ENCODE measurements around the gene TRIM51. TPM values are rescaled to one million over a fixed set of nuclear protein-coding genes. Genes with fewer than 3 reads are reported as not detected.
"Not testable (repeated sequence)": the region's sequence is repeated elsewhere in the genome, so short reads cannot be mapped to it uniquely, and the experiment has no call there.

TRIM51 gene
- total RNA-seq = not detected
- not detected for polyA plus RNA-seq
- long read RNA-seq, donor 1 = 0 reads
- long read RNA-seq, donor 2 = 0 reads
- long read RNA-seq, donor 3 = 0 reads
- long read RNA-seq, donor 4 = 0 reads

- H3K27me3 ChIP-seq (ENCODE audit: control insufficient read depth, insufficient read depth); H3K9me3 ChIP-seq (ENCODE audit: control insufficient read depth, low read length); H3K4me3 ChIP-seq (ENCODE audit: low read length); DNase-seq; ATAC-seq; H3K27ac ChIP-seq (ENCODE audit: low read length); H3K4me1 ChIP-seq (ENCODE audit: control insufficient read depth, insufficient read depth, low read length); intact Hi-C loops (cut with DNase I): not testable (repeated sequence)
- 71% methylated on average over 1 of the region's 1 CpG for WGBS
Measured at GRCh38 chr11:55882997-55883396, at the start of gene TRIM51. TRIM51 (plus strand) TSS chr11:55883297; CDS start chr11:55885429, 2,132 bp downstream.

DNA sequence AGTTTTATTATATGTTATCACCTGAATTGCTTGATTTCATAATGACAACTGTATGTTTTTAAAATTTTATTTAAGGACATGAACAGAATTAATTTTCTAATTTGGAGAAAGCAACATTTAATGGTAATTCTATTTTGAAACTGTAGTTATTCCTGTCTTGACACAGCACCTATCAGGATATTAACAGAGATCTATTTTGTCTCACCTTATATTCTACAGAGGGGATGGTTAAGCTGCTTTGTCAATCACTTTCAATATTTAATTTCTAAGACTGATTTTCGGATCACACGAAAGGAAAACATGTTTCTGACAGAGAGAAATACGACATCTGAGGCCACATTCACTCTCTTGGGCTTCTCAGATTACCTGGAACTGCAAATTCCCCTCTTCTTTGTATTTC, 44.6 kb upstream of the TRIM51 start, which contains the start of gene OR5D16:
Gene OR5D16 (plus strand): TSS at position 301 of the 400 bp plus-strand sequence. CDS start 0 bp downstream, at position 301.
- Histone ChIP-seq H3K27ac (ENCODE audit: low read length) (no peak within 1 kb of the TSS), H3K27me3 (ENCODE audit: control insufficient read depth, insufficient read depth) (no peaks in the 10 kb centered on the region), H3K9me3 (ENCODE audit: control insufficient read depth, low read length) (no peaks in the 10 kb centered on the region), H3K4me1 (ENCODE audit: control insufficient read depth, insufficient read depth, low read length) (no peaks in the 10 kb centered on the region), H3K4me3 (ENCODE audit: low read length) (no peak within 1 kb of the TSS)
- intact Hi-C loops (cut with DNase I) = no loop called here
- DNase-seq = no peak
- 29% methylated on average over 3 of the region's 3 CpGs for WGBS
- no peak for ATAC-seq

DNA sequence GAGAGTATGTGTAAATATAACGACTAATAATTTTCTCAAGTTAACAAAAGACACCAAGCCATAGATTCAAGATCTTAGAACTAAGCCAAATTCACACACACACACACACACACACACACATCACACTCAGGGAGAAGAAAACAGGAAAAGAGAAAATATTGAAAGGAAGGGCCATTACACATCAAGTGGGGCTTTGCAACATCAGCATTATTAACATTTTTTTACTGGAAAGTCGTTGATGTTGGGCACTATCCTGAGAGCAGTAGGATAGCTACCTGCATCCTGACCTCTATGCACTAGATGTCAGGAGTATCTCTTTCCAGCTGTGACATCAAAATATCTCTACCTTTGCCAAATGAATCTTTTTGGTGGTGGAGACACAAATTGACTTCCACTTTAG, 35.6 kb upstream of the TRIM51 start:
- ATAC-seq (no peak), DNase-seq (no peak)
- intact Hi-C loops (cut with DNase I) = no loop called here
- H3K4me1 ChIP-seq (ENCODE audit: control insufficient read depth, insufficient read depth, low read length) = no peaks in the 10 kb centered on the region
- H3K27me3 ChIP-seq (ENCODE audit: control insufficient read depth, insufficient read depth) = no peaks in the 10 kb centered on the region
- H3K4me3 ChIP-seq (ENCODE audit: low read length) = no peak overlapping the region
- 35% methylated on average over 2 of the region's 2 CpGs for WGBS
- no peak overlapping the region for H3K27ac ChIP-seq (ENCODE audit: low read length)
- H3K9me3 ChIP-seq (ENCODE audit: control insufficient read depth, low read length) = no peaks in the 10 kb centered on the region

GRCh38 chr11:55849037-55849436, 34.1 kb upstream of the TRIM51 start:
- intact Hi-C loops (cut with DNase I) = no loop called here
- no peak overlapping the region for H3K4me3 ChIP-seq (ENCODE audit: low read length)
- no peak overlapping the region for H3K27ac ChIP-seq (ENCODE audit: low read length)
- H3K4me1 ChIP-seq (ENCODE audit: control insufficient read depth, insufficient read depth, low read length) = no peaks in the 10 kb centered on the region
- no peak for ATAC-seq
- H3K9me3 ChIP-seq (ENCODE audit: control insufficient read depth, low read length) = no peaks in the 10 kb centered on the region
- H3K27me3 ChIP-seq (ENCODE audit: control insufficient read depth, insufficient read depth) = no peaks in the 10 kb centered on the region
- no peak for DNase-seq

- H3K27ac ChIP-seq (ENCODE audit: low read length) = no peak overlapping the region
- no peaks in the 10 kb centered on the region for H3K27me3 ChIP-seq (ENCODE audit: control insufficient read depth, insufficient read depth)
- H3K4me1 ChIP-seq (ENCODE audit: control insufficient read depth, insufficient read depth, low read length) = no peaks in the 10 kb centered on the region
- intact Hi-C loops (cut with DNase I) = no loop called here
- DNase-seq = no peak
- H3K9me3 ChIP-seq (ENCODE audit: control insufficient read depth, low read length) = no peaks in the 10 kb centered on the region
- no peak for ATAC-seq
- 74% methylated on average over 1 of the region's 1 CpG for WGBS
- no peak overlapping the region for H3K4me3 ChIP-seq (ENCODE audit: low read length)
Measured at GRCh38 chr11:55852141-55852540, 31.0 kb upstream of the TRIM51 start.

- no peaks in the 10 kb centered on the region for H3K27me3 ChIP-seq (ENCODE audit: control insufficient read depth, insufficient read depth)
- ATAC-seq (no peak), DNase-seq (no peak)
- H3K4me3 ChIP-seq (ENCODE audit: low read length) = no peak overlapping the region
- no peak overlapping the region for H3K27ac ChIP-seq (ENCODE audit: low read length)
- H3K4me1 ChIP-seq (ENCODE audit: control insufficient read depth, insufficient read depth, low read length) = no peaks in the 10 kb centered on the region
- intact Hi-C loops (cut with DNase I) = no loop called here
- 13% methylated on average over 1 of the region's 1 CpG for WGBS
- no peaks in the 10 kb centered on the region for H3K9me3 ChIP-seq (ENCODE audit: control insufficient read depth, low read length)
Measured at GRCh38 chr11:55854704-55855103, 28.4 kb upstream of the TRIM51 start.

- H3K27ac ChIP-seq (ENCODE audit: low read length); ATAC-seq; H3K9me3 ChIP-seq (ENCODE audit: control insufficient read depth, low read length); H3K27me3 ChIP-seq (ENCODE audit: control insufficient read depth, insufficient read depth); H3K4me3 ChIP-seq (ENCODE audit: low read length); DNase-seq; intact Hi-C loops (cut with DNase I); H3K4me1 ChIP-seq (ENCODE audit: control insufficient read depth, insufficient read depth, low read length): not testable (repeated sequence)
- 81% methylated on average over 4 of the region's 4 CpGs for WGBS
Measured at GRCh38 chr11:55867354-55867753, 15.7 kb upstream of the TRIM51 start.

GRCh38 chr11:55872731-55873130, 10.4 kb upstream of the TRIM51 start:
- WGBS = 10% methylated on average over 33 of the region's 33 CpGs
- DNase-seq = peak in 1 of 3 donors; percentile 51
- H3K9me3 ChIP-seq (ENCODE audit: control insufficient read depth, low read length); H3K27ac ChIP-seq (ENCODE audit: low read length); ATAC-seq; H3K4me1 ChIP-seq (ENCODE audit: control insufficient read depth, insufficient read depth, low read length); H3K4me3 ChIP-seq (ENCODE audit: low read length); intact Hi-C loops (cut with DNase I); H3K27me3 ChIP-seq (ENCODE audit: control insufficient read depth, insufficient read depth): not testable (repeated sequence)

GRCh38 chr11:55873146-55873545, 10.0 kb upstream of the TRIM51 start:
- H3K4me3 ChIP-seq (ENCODE audit: low read length); H3K27me3 ChIP-seq (ENCODE audit: control insufficient read depth, insufficient read depth); H3K4me1 ChIP-seq (ENCODE audit: control insufficient read depth, insufficient read depth, low read length); ATAC-seq; H3K9me3 ChIP-seq (ENCODE audit: control insufficient read depth, low read length); H3K27ac ChIP-seq (ENCODE audit: low read length); intact Hi-C loops (cut with DNase I); DNase-seq: not testable (repeated sequence)
- 14% methylated on average over 34 of the region's 34 CpGs for WGBS

- H3K27me3 ChIP-seq (ENCODE audit: control insufficient read depth, insufficient read depth); ATAC-seq; H3K27ac ChIP-seq (ENCODE audit: low read length); H3K4me1 ChIP-seq (ENCODE audit: control insufficient read depth, insufficient read depth, low read length); DNase-seq; intact Hi-C loops (cut with DNase I); H3K9me3 ChIP-seq (ENCODE audit: control insufficient read depth, low read length); H3K4me3 ChIP-seq (ENCODE audit: low read length): not testable (repeated sequence)
- 81% methylated on average over 4 of the region's 4 CpGs for WGBS
Measured at GRCh38 chr11:55884995-55885394, 1.9 kb downstream of the TRIM51 start.

- DNase-seq; H3K4me3 ChIP-seq (ENCODE audit: low read length); H3K27me3 ChIP-seq (ENCODE audit: control insufficient read depth, insufficient read depth); ATAC-seq; H3K9me3 ChIP-seq (ENCODE audit: control insufficient read depth, low read length); intact Hi-C loops (cut with DNase I); H3K27ac ChIP-seq (ENCODE audit: low read length); H3K4me1 ChIP-seq (ENCODE audit: control insufficient read depth, insufficient read depth, low read length): not testable (repeated sequence)
- WGBS = 84% methylated on average over 9 of the region's 9 CpGs
Measured at GRCh38 chr11:55885481-55885880, 2.4 kb downstream of the TRIM51 start.

DNA sequence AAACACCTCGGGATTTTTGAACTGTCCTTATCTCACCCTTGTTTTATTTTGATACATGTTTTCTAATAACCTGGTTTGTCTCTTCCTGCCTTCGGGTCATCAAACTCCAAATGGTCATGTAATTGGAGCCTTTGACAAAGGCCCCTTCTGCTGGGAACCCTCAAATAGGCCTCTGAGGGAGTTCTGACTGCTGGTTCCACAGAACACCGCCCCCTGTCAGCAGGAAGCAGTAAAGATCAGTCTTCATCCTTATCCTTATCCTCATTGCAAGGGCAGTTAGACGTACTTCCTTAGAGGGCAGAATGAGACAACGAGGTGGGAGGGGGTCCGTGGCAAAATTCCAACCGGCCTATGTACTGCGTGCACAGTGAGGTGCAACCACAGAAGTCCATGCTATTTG, 12.1 kb downstream of the TRIM51 start:
- Histone ChIP-seq H3K4me1 (ENCODE audit: control insufficient read depth, insufficient read depth, low read length) (no peaks in the 10 kb centered on the region), H3K27me3 (ENCODE audit: control insufficient read depth, insufficient read depth) (no peaks in the 10 kb centered on the region), H3K9me3 (ENCODE audit: control insufficient read depth, low read length) (no peaks in the 10 kb centered on the region), H3K4me3 (ENCODE audit: low read length) (no peak overlapping the region), H3K27ac (ENCODE audit: low read length) (no peak overlapping the region)
- no peak for ATAC-seq
- WGBS = 56% methylated on average over 8 of the region's 8 CpGs
- DNase-seq = no peak
- intact Hi-C loops (cut with DNase I) = no loop called here

All from right cardiac atrium (tissue), 5 donors.